Thoracic aorta (tissue), 2 donors: ENCODE results near the gene CYCS. TPM values are rescaled to one million over a fixed set of nuclear protein-coding genes. Genes with fewer than 3 reads are reported as not detected.

Source experiments
- ATAC-seq: fragments of 150-250 bp; one replicate; pipeline ENCODE4 v1.8.0; 2017; ENCODE audit warnings: low read depth; ENCODE audit not compliant: insufficient number of reproducible peaks, low FRiP score
- DNase-seq: peaks from one replicate; pipeline ENCODE4 v3.0.0-alpha.2; 2020; ENCODE audit warnings: low spot score
- H3K27ac ChIP-seq, 2 donors: fragments of 200-600 bp; sonication (generic); 1 replicate in 1 of 2; 2 replicates in 1 of 2; pipeline ENCODE4 v1.5.1; 2016; ENCODE audit warnings: mild to moderate bottlenecking in 2 of 2, moderate library complexity in 2 of 2
- H3K27me3 ChIP-seq: fragments of 200-600 bp; sonication (generic); replicated peaks from 2 replicates; pipeline ENCODE4 v1.6.0; 2016; ENCODE audit warnings: mild to moderate bottlenecking; ENCODE audit not compliant: insufficient read depth
- H3K36me3 ChIP-seq: fragments of 200-600 bp; sonication (generic); one replicate; pipeline ENCODE4 v1.5.1; 2016
- H3K4me1 ChIP-seq, 2 donors: fragments of 200-600 bp; sonication (generic); 1 replicate in 1 of 2; 2 replicates in 1 of 2; pipeline versions ENCODE4 v1.5.1 to v1.6.0; 2016; ENCODE audit warnings: low read depth in 2 of 2, mild to moderate bottlenecking in 1 of 2; ENCODE audit not compliant: control insufficient read depth in 1 of 2
- H3K4me3 ChIP-seq: fragments of 200-600 bp; sonication (generic); 2 replicates; pipeline ENCODE4 v1.5.1; 2016; ENCODE audit warnings: mild to moderate bottlenecking
- H3K9me3 ChIP-seq: fragments of 200-600 bp; sonication (generic); 2 replicates; pipeline ENCODE4 v1.5.1; 2016
- CTCF ChIP-seq: fragments of 200-600 bp; sonication (generic); IDR thresholded peaks from one replicate; pipeline ENCODE4 v1.5.1; 2019; ENCODE audit warnings: antibody characterized with exemption
- total RNA-seq, 2 donors: library from RNA; depleted of rRNA; stranded (reverse); fragments of >200 nt; gene quantifications; one replicate each; pipeline versions ENCODE4 v1.1.0 to v1.2.3, GENCODE V29; 2016

CYCS gene
- total RNA-seq, 2 donors from 2014 or later = 16.8 to 29.7 TPM

DNA sequence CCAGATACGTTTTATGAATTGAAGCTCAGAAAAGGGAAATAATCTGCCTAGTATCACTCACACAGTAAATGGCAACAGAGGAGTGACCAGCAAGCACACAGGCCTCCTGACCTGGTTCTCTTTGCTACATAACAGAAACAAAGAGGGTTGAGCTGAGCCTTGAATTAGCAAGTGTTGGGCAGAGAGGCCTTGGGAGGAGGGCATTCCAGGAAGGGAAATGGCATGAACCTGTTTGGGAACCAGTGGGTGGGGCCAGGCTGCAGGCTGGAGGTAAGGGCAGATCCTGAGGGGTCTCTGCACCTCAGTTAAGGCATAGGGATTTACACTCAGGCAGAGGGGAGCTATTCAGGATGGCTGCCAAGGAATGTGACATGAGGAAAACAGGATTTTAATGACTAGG is 24.8 kb upstream of the CYCS start:
- ATAC-seq (no peak), DNase-seq (no peak)
- Histone ChIP-seq H3K27me3 (no peaks in the 10 kb centered on the region), H3K9me3 (no peaks in the 10 kb centered on the region), H3K27ac (no peak overlapping the region), H3K4me3 (no peak overlapping the region), H3K4me1 (no peaks in the 10 kb centered on the region), H3K36me3 (peaks cover 10% of the 10 kb centered on the region)
- no peak for TF ChIP-seq CTCF

DNA sequence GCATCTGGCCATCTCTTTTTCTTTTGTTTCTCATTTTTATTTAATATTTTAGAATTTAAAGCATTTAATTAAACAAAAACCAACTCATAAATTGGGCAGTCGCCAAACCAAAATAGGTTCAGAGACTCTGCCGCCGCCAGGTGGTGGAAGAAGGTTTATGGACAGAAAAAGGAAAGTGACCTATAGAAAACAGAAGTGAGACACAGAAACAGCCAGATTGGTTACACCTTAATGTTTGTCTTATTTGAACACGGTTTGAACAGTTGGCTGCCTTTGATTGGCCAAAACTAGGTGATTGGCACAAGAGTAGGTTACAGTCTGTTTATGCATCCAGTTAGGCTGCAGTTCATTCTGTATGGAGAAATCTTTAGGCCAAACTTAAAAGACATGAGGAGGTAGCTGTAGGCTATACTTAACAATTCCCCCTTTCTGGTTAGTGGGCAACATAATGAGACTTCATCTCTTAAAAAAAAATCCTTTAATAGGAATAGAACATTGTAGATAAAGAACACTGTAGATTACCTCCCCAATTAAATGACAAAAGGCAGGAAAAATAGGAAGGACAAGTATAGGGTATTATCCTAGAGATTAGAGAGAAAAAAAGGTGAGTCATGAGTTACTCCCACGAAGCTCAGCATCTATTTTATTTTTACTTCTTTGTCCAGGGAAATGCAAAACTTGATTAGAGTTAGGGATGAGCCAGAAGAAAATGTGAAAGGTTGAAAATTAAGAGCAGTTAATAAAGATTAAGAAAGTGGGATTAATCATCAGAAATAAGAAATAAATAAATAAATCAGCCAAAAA is 23.9 kb upstream of the CYCS start:
- no peak for TF ChIP-seq CTCF
- DNase-seq (no peak), ATAC-seq (no peak)

GRCh38 chr7:25143763-25144162 is 18.7 kb upstream of the CYCS start:
- DNase-seq (no peak), ATAC-seq (no peak)
- Histone ChIP-seq H3K4me1 (no peaks in the 10 kb centered on the region), H3K27ac (no peak overlapping the region), H3K9me3 (no peaks in the 10 kb centered on the region), H3K36me3 (peaks cover 4% of the 10 kb centered on the region), H3K27me3 (no peaks in the 10 kb centered on the region), H3K4me3 (no peak overlapping the region)
- TF ChIP-seq CTCF = no peak

More for the DNA sequence above, 23.9 kb upstream of the CYCS start:
- H3K27ac ChIP-seq = no peak overlapping the region
- no peaks in the 10 kb centered on the region for H3K4me1 ChIP-seq
- peaks cover 7% of the 10 kb centered on the region for H3K36me3 ChIP-seq
- H3K4me3 ChIP-seq = no peak overlapping the region
- H3K9me3 ChIP-seq = no peaks in the 10 kb centered on the region
- H3K27me3 ChIP-seq = no peaks in the 10 kb centered on the region

DNA sequence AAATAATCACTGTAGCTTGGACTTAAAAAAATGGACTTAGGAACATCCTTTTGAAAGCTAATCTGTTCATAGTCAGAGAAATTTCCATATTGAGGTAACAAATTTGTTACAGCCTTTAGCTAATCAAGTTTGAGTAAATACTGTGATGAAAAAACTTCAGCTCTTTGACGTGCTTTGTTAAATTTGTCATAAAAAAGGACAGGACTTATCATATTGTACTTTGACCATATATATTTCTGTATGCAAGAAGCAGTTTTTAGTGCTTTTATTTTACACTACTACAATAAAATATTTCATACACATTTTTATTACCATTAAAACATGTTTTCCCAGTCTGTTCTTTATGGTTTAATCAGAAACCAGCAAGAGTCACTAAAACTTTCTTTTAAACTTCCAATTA is 14.5 kb upstream of the CYCS start:
- TF ChIP-seq CTCF = no peak

DNA sequence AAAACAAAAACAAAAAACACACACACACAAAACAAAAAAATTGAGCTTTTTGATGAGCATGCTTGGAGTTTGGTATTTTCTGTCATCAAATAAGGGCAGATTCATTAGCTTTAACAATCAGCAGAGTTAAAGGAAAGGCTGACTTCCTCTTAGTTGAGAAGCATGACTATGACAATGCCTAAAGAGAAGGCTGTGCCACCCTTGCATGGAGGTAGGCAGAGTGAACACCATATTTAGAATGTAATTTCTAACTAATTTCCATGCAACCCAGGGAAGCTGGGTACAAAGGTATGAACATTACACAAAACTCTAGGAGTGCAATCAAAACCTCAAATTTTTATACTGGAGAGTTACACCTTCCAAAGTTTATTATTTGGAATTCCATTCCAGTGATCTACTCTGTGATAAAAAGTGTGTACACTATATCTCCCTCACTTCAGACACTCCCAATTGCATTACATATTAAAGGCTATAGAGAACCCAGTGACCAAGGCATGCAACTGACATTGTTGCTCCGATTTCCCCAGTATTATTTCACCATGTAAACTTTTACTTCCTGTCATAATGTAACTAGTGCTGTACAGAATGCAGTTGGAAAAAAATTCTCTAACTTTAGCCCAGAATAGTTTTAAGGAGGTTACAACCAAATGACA is 9.4 kb upstream of the CYCS start:
- Histone ChIP-seq H3K4me3 (no peak overlapping the region), H3K4me1 (no peaks in the 10 kb centered on the region), H3K27ac (no peak overlapping the region), H3K9me3 (no peaks in the 10 kb centered on the region), H3K36me3 (no peaks in the 10 kb centered on the region), H3K27me3 (no peaks in the 10 kb centered on the region)
- no peak for TF ChIP-seq CTCF
- DNase-seq (no peak), ATAC-seq (no peak)

More for the DNA sequence above, 14.5 kb upstream of the CYCS start:
- Histone ChIP-seq H3K4me3 (no peak overlapping the region), H3K27ac (no peak overlapping the region), H3K36me3 (peaks cover 4% of the 10 kb centered on the region), H3K4me1 (no peaks in the 10 kb centered on the region), H3K9me3 (no peaks in the 10 kb centered on the region), H3K27me3 (no peaks in the 10 kb centered on the region)
- DNase-seq (no peak), ATAC-seq (no peak)
